Measurements from ENCODE around the gene FBXO31.

GRCh38 chr16:87330257-87330624, 53.3 kb downstream of the FBXO31 start:
- TF ChIP-seq EZH2 (IDR thresholded peaks at IDR 0.05; ENCODE audit: insufficient read depth, poor library complexity, severe bottlenecking): no peak
- no peak for TF ChIP-seq EZH2phosphoT487 (IDR thresholded peaks at IDR 0.05; ENCODE audit: insufficient read depth, low read depth)
